ENCODE data around the gene SLC8A3.
"Not testable (repeated sequence)": the region's sequence is repeated elsewhere in the genome, so short reads cannot be mapped to it uniquely, and the experiment has no call there.

GRCh38 chr14:70229877-70230640, 41.3 kb upstream of the SLC8A3 start:
- TF ChIP-seq POLR2AphosphoS2 (IDR thresholded peaks at IDR 0.05; ENCODE audit: low read depth, low read length); SIN3A (IDR thresholded peaks at IDR 0.05; ENCODE audit: low read depth, low read length); ZBTB4 (CRISPR knock-in tag; IDR thresholded peaks at IDR 0.05): not testable (repeated sequence)
